HL-60 (cell line): ENCODE data around the gene KYNU.

Experiments used
- GABPA ChIP-seq: IDR thresholded peaks from 2 replicates; pipeline ENCODE4 v1.6.1; 2012; ENCODE audit warnings: low read depth
- POLR2AphosphoS5 ChIP-seq: IDR thresholded peaks from 2 replicates; pipeline ENCODE4 v1.6.1; 2012; ENCODE audit warnings: low read depth
- REST ChIP-seq: IDR thresholded peaks from 2 replicates; pipeline ENCODE4 v1.6.1; 2012; ENCODE audit warnings: low read depth; ENCODE audit not compliant: insufficient replicate concordance
- SPI1 ChIP-seq: IDR thresholded peaks from 2 replicates; pipeline ENCODE4 v1.6.1; 2012; ENCODE audit warnings: low read depth, mild to moderate bottlenecking, borderline replicate concordance
- TF ChIP-seq, protein P1 (sequence below): IDR thresholded peaks from one replicate; pipeline ENCODE4 v1.5.1; 2011; ENCODE audit warnings: low read length, control low read depth, inconsistent platforms; ENCODE audit not compliant: insufficient read depth

GRCh38 chr2:143071185-143071876, 193.9 kb downstream of the KYNU start:
- TF ChIP-seq, protein P1, sequence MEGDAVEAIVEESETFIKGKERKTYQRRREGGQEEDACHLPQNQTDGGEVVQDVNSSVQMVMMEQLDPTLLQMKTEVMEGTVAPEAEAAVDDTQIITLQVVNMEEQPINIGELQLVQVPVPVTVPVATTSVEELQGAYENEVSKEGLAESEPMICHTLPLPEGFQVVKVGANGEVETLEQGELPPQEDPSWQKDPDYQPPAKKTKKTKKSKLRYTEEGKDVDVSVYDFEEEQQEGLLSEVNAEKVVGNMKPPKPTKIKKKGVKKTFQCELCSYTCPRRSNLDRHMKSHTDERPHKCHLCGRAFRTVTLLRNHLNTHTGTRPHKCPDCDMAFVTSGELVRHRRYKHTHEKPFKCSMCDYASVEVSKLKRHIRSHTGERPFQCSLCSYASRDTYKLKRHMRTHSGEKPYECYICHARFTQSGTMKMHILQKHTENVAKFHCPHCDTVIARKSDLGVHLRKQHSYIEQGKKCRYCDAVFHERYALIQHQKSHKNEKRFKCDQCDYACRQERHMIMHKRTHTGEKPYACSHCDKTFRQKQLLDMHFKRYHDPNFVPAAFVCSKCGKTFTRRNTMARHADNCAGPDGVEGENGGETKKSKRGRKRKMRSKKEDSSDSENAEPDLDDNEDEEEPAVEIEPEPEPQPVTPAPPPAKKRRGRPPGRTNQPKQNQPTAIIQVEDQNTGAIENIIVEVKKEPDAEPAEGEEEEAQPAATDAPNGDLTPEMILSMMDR: no peak
- TF ChIP-seq POLR2AphosphoS5: no peak
- TF ChIP-seq GABPA: no peak
- no peak for TF ChIP-seq SPI1
- no peak for TF ChIP-seq REST
